ENCODE data around the gene IFIT5.

DNA sequence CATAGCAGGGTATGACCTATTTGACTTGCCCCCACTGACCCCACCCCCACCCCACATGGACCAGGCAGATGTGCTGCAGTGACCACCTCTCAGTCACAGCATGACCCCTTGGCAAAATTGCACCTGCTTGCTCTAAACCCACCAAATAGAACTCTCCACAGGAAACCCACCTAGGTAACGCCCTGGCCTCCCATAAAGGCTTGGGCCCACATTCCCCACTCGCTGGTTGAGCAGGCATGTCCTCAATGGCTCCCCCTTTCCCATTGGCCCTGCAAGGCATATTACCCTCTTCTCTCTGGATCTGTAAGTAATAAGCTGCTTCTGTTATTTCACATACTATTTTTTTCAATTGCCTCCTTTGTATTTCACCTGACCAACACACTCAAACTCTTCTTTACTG, 19.2 kb upstream of the IFIT5 start:
- TF ChIP-seq CTCF (IDR thresholded peaks at IDR 0.05; ENCODE audit: low read depth, low read length, poor library complexity, severe bottlenecking) (no peak), EZH2phosphoT487 (IDR thresholded peaks at IDR 0.05; ENCODE audit: borderline replicate concordance, low read length) (no peak)

Measured in DOHH2 (cell line).